GM21576 (cell line): Measurements from ENCODE around the gene PKHD1.

Experiments used
- ATAC-seq: cut with Tn5 transposase; IDR thresholded peaks from one replicate; pipeline ENCODE4 v1.9.1; 2021; ENCODE audit warnings: mild to moderate bottlenecking, moderate library complexity; ENCODE audit not compliant: unreplicated experiment

Gene PKHD1

GRCh38 chr6:52108128-52108527, 20.7 kb upstream of the PKHD1 start:
- no peak for ATAC-seq

GRCh38 chr6:52106994-52107393, 19.6 kb upstream of the PKHD1 start:
- no peak for ATAC-seq

- no peak for ATAC-seq
Observed at GRCh38 chr6:52104979-52105378, 17.6 kb upstream of the PKHD1 start.

GRCh38 chr6:52103623-52104022, 16.2 kb upstream of the PKHD1 start:
- ATAC-seq = no peak

- no peak for ATAC-seq
Observed at GRCh38 chr6:52102405-52102804, 15.0 kb upstream of the PKHD1 start.

GRCh38 chr6:52098721-52099120, 11.3 kb upstream of the PKHD1 start:
- ATAC-seq = no peak

GRCh38 chr6:52089758-52090348, 2.4 kb upstream of the PKHD1 start:
- no peak for ATAC-seq

GRCh38 chr6:52086741-52087140, 672 bp downstream of the PKHD1 start:
- ATAC-seq = no peak

GRCh38 chr6:52081237-52081636, 6.2 kb downstream of the PKHD1 start:
- ATAC-seq = no peak

GRCh38 chr6:52077961-52078625, 9.3 kb downstream of the PKHD1 start:
- ATAC-seq = no peak

GRCh38 chr6:52077180-52077884, 10.1 kb downstream of the PKHD1 start:
- no peak for ATAC-seq

- ATAC-seq = no peak
Observed at GRCh38 chr6:52076791-52077179, 10.6 kb downstream of the PKHD1 start.

GRCh38 chr6:52074716-52075115, 12.7 kb downstream of the PKHD1 start:
- no peak for ATAC-seq

GRCh38 chr6:52074155-52074554, 13.3 kb downstream of the PKHD1 start:
- ATAC-seq = no peak

- ATAC-seq = no peak
Observed at GRCh38 chr6:52065621-52066020, 21.8 kb downstream of the PKHD1 start.

- peak; percentile 98 for ATAC-seq
Observed at GRCh38 chr6:52063584-52064344, 23.6 kb downstream of the PKHD1 start.

- ATAC-seq = no peak
Observed at GRCh38 chr6:52061481-52061880, 25.9 kb downstream of the PKHD1 start.

- ATAC-seq = no peak
Observed at GRCh38 chr6:52059821-52060220, 27.6 kb downstream of the PKHD1 start.

GRCh38 chr6:52055451-52055850, 32.0 kb downstream of the PKHD1 start:
- no peak for ATAC-seq

- no peak for ATAC-seq
Observed at GRCh38 chr6:52053038-52053695, 34.2 kb downstream of the PKHD1 start.

GRCh38 chr6:52050051-52050405, 37.4 kb downstream of the PKHD1 start:
- no peak for ATAC-seq
